Measurements from ENCODE around the gene LDLRAD3.
"Not testable (repeated sequence)": the region's sequence is repeated elsewhere in the genome, so short reads cannot be mapped to it uniquely, and the experiment has no call there.

Gene LDLRAD3

GRCh38 chr11:35943713-35944502 lies at the start of gene LDLRAD3:
Gene LDLRAD3 (plus strand): TSS chr11:35944062. CDS start chr11:35944099, 37 bp downstream.
- peak; percentile 51 for DNase-seq (ENCODE audit: low read depth)

GRCh38 chr11:35897019-35897418 lies 46.8 kb upstream of the LDLRAD3 start:
- no peak for DNase-seq (ENCODE audit: low read depth)

GRCh38 chr11:35902961-35903360 lies 40.9 kb upstream of the LDLRAD3 start:
- no peak for DNase-seq (ENCODE audit: low read depth)

DNA sequence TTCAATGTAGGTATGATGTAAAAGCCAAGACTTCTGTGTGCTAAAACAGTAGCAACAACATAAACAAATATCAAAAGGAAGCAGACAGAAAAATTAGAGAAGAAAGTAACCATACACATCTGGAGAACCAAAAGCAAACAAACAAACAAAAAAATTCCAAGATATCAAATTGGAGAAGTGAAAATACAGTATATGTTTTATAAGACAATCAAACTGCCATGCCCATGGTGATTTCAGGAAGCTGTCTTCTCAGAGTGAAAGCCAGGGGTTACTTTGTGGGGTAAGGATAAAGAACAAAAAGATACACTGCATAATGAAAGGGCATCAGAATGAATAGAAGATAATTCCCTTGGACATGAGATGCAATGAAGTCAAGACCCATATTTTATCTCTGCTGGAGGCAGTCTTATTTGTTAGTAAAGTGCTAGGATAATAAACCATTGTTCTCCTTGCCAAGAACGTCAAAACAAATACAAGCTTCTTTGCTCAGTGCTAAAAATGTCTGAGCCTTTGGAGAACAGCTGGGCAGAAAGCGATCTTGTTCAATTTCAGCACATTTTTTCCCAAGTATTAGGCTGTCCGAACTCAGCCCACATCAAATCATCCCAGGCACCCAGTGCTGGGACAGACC lies 38.1 kb upstream of the LDLRAD3 start:
- DNase-seq (ENCODE audit: low read depth): no peak

GRCh38 chr11:35906277-35906661 lies 37.6 kb upstream of the LDLRAD3 start:
- no peak for DNase-seq (ENCODE audit: low read depth)

DNA sequence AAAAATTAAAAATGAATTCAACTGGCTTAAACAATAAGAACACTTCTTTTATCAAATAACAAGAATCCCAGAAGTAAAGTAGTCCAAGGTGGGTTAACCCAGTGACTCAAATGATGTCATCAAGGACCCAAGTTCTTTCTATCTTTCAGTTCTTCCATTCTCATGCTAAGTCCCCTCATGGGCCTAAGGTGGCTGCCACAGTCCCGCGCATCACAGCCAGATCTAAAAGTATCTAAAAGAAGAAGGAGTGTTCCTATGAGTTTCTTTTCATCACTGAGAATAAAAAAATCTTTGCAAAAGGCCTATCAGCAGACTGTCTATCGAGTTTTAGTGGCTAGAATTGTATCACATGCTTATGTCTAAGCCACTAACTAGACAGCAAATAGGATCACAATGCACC lies 37.2 kb upstream of the LDLRAD3 start:
- DNase-seq (ENCODE audit: low read depth): no peak

DNA sequence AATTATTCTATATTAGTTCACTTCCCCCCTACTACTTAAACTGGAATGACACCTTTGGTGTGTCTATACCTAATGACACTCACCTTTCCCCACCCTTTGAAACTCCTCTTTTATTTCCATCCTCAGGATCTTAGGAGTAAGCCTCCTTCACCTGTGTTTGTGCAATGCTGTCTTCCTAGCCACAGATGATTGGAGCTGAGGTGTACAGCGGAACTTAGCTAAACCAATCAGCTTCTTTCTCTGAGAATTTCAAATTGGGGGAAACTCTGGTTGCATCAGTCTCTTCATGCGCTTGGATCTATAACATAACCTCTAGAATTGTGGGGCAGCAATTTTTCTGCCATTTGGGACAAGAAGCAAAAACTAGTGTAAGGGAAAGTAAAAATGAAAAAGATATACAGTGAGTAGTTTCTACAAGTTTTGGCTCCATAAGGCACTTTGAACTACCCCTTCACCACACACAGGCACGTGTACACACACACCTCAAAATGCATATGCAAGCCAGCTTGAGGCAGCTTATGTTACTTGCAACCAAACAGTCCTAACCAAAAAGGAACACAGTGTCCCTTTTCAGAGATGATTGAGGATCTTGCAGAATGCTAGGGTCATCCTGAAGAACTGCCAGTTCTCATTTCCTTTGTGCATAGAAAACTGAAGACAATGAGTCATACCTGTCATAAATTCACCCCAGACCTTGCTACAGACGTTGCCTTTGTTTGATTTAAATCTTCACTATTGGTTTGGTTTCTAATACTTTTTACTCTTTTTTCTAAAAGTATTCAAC lies 36.0 kb upstream of the LDLRAD3 start:
- peak; percentile 25 for DNase-seq (ENCODE audit: low read depth)

DNA sequence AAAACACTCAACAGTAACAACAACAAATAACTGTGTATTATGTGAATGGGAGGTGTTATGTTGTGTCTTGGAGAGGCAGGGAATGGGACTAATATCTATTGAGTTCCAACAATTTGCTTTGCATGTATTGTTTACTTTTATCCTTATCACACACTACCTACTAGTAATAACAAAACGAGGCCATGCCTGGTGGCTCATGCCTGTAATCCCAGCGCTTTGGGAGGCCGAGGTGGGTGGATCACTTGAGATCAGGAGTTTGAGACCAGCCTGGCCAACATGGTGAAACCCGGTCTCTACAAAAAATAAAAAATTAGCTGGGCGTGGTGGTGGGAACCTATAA lies 35.5 kb upstream of the LDLRAD3 start:
- DNase-seq (ENCODE audit: low read depth): not testable (repeated sequence)

DNA sequence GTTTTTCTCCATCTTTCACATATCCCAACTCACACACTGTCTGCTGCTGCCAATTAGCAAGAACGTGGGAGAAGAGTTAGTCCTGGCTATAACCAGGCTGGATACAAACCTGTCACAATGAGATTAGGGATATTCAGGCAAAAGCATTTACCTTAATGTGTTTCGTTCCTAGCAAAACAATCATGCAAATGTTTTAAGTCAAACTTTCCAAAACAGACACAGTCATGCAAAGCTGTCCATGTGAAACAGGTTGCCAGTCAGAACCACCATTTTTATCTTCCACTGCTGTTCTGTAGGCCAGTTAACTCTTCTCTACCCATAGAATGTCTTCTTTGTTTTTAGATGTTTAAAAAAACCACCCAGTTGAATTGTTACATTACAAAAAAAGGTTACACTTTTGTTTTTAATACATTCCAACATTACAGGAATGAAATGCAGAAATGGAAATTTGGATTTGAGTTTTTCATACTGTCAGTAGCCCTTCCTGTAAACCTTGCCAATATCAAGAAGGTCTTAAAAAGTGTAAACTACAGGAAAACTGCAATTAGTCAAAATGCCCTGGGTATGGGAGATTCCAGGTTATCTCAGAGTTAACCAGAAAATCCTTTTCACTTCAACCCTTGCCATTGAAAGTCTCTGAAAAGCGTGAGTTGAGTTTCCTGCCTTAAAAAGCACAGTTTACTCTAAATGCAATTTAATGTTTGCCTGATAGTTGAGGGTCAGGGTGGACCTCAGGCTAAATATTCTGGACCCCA lies 34.2 kb upstream of the LDLRAD3 start:
- no peak for DNase-seq (ENCODE audit: low read depth)

- no peak for DNase-seq (ENCODE audit: low read depth)
Observed at GRCh38 chr11:35911013-35911412, 32.8 kb upstream of the LDLRAD3 start.

GRCh38 chr11:35911616-35912165 lies 32.2 kb upstream of the LDLRAD3 start:
- no peak for DNase-seq (ENCODE audit: low read depth)

DNA sequence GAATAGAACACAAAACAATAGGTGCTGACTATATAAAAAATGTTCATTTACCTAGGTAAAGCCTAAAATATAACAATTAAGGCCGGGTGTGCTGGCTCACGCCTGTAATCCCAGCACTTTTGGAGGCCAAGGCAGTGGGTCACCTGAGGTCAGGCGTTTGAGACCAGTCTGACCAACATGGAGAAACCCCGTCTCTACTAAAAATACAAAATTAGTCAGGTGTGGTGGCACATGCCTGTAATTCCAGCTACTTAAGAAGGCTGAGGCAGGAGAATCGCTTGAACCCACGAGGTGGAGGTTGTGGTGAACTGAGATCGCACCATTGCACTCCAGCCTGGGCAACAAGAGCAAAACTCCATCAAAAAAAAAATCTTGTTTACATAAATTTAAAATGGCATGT lies 31.4 kb upstream of the LDLRAD3 start:
- DNase-seq (ENCODE audit: low read depth): not testable (repeated sequence)

DNA sequence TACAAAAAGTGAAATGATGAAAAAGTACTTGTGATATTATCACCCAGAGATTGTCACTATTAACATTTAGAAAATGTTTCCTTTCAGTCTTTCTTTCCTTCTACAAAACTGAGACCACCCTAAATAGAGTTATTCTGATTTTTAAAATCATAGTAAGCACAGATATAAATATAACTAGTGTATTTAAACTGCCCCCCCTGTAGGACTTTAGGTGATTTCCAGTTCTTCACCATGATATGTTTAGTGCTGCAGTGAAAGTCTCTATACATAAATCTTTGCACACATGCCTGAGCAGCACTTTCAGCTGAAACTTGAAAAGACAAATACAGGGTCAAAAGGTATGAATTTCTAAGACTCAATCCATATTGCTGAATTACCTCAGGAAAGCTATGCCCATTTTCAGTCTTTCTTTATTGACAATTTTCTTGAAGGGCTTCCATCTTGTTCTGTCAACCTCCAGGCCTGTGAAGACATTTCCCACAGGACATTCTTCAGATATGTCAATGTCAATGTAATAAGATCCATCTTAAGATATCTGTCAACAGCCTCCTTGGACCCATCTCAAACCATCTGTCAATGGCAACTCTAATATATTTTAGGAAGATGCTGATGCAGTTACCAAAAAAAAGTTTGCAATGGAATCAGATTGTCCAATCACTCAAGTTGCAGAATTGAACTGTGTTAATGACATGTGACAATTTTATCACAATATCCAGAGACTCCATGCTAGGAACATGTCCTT lies 30.8 kb upstream of the LDLRAD3 start:
- no peak for DNase-seq (ENCODE audit: low read depth)

DNA sequence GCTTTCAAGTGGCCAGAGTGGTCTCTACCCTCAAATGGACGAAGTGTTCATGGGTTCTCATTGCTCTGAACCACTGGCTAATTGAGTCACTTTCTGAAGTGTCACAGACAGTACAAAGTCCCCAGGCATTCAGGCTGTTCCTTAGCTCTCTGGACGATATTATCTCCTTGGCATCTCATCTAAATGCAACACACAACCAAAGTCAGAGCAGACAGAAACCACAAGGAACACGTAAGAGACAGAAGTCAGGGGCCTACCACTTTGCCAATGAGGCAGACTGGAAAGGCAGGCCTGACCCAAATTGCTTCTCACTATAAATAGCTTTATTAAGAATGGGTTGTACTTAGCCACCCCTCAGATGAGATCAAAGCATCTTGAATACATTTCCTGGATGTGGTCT lies 29.0 kb upstream of the LDLRAD3 start:
- no peak for DNase-seq (ENCODE audit: low read depth)

GRCh38 chr11:35916270-35916669 lies 27.6 kb upstream of the LDLRAD3 start:
- no peak for DNase-seq (ENCODE audit: low read depth)

- no peak for DNase-seq (ENCODE audit: low read depth)
Observed at GRCh38 chr11:35917676-35918075, 26.2 kb upstream of the LDLRAD3 start.

DNA sequence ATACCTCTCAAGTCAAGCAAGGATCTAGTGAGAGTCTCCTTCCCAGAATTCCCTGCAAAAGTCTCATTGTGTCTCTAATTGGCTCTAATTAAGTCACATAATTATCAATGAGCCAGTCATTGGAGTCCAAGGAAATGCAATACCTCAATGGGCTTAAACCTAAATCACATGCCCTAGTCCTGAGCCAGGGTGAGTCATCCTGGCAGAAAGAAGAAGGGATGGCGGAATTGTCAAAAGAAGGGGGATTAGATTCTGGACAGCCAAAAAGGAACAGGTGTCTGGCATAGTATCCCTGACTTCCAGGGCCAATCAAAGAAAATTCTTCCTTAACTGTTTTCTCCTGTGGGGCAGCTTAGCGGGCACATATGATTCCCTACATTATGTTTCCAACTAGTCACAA lies 25.1 kb upstream of the LDLRAD3 start:
- DNase-seq (ENCODE audit: low read depth): no peak

GRCh38 chr11:35919244-35919643 lies 24.6 kb upstream of the LDLRAD3 start:
- DNase-seq (ENCODE audit: low read depth): no peak

DNA sequence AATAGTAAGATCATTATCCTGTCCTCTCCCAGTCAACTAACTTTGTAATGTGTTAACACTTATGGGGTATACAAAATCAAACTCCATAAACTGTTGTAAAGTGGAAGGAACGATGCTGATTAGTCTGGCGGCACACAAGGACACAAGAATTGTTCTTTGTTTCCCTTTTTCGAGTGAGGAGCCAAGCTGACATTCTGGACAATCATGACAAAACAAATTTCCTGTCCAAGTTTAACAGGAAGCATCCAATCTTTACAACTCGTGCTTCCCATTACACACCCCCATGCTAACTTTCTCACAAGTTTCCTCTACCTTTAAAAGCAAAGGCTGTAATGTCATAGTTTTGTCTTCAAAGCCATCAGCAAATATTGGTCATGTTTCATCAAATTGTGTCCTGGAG lies 20.4 kb upstream of the LDLRAD3 start:
- no peak for DNase-seq (ENCODE audit: low read depth)

- no peak for DNase-seq (ENCODE audit: low read depth)
Observed at GRCh38 chr11:35924811-35925210, 19.1 kb upstream of the LDLRAD3 start.

- no peak for DNase-seq (ENCODE audit: low read depth)
Observed at GRCh38 chr11:35927104-35927503, 16.8 kb upstream of the LDLRAD3 start.
